HG03342 (cell line): Measurements from ENCODE around the gene BTBD17.
A peak's percentile ranks its signal among the peaks of the same experiment; 100 is the strongest.

ENCODE experiments used
- ATAC-seq: cut with Tn5 transposase; IDR thresholded peaks from one replicate; pipeline ENCODE4 v1.9.1; 2021; ENCODE audit warnings: mild to moderate bottlenecking, moderate library complexity; ENCODE audit not compliant: unreplicated experiment

Gene BTBD17

DNA sequence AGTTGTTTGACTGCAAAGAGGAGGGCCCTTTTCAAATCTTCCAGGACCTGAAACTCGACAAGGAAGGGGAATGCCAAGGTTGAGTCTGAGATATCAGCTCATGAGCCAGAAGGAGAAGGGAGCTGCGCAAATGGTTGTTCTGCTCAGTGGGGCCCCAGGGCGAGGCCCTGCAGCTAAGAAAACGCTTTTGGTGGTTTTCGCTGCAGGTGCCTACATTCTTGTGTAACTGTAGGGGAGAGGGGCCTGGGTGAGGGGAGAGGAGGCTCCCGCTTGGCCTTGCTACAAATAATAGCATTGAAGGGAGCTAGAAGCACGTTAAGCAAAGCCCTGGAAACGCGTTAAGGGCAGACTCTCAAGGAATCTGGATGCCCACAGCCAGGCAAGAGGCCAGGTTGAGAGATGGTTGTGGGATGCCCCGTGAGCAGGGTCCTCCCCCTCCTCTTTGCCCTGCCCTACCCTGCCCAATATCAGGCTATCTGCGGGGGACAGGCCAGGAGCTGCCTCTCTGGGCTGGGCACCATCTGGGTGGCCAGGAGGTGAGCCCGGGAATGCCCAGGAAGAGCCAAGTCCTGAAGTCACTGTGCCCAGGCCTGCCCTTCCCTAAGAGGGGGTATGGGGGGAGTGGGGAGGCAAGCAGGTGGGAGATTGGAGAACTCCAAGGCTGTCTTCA is 27.6 kb upstream of the BTBD17 start:
- no peak for ATAC-seq

- no peak for ATAC-seq
Observed at GRCh38 chr17:74387365-74388218, 25.9 kb upstream of the BTBD17 start.

- ATAC-seq, result no peak
Observed at GRCh38 chr17:74386386-74386785, 24.7 kb upstream of the BTBD17 start.

GRCh38 chr17:74385201-74385600 is 23.5 kb upstream of the BTBD17 start:
- ATAC-seq, result no peak

DNA sequence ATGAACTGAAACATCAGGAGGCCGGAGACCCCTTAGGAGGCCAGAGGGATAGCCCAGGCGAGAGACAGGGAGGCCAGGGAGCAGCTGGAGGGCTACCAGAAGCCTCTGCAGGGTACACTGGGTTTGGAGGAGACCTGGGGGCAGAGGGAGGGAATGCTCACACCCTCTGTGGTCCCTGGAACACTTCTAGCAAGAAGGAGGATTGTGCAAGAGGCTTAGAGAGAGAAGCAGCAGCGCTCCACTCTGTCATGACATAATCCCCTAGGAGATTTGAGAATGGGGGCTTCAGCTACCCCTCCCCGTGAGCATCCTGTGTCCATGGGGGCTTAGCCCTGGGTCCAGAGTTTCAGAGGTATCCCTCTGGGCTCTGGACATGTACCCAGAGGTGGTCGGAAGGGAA is 21.5 kb upstream of the BTBD17 start:
- no peak for ATAC-seq

DNA sequence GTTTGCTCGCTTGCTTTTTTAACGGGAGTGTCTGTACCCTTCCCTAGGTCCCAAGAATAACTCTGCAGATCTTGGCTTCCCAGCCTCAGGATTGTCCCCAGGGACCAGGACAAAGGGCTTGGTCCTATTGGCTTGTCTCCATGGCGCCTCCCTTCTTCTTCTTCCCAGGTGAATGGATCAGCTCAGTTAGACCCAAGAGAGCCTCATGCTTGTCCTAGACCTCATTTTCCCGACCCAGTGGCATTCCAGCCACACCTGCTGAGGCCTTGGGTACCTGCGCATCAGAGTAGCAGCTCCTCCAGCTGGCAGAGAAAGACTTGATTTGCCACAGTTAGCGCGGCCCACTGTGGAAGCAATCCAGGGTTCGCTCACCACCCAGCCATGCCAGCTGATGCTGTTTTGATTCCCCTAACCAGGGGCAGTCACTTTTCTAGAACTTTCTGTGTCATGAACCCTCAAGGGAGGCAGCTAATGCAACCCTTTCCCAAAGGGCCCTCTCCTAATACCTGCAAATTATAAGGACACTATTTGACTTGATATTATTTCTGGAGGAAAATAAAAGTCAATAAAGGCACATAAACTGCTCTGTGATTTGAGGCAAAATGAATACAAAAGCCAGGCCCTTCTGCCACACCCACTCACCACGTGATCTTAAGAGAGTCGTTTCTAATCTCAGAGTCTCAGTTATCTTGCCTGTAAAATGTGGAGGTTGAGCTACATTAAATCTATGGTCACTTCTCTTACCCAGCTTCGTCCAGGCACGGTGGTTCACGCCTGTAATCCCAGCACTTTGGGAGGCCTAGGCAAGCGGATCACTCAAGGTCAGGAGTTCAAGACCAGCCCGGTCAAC is 19.5 kb upstream of the BTBD17 start:
- no peak for ATAC-seq

GRCh38 chr17:74380086-74380958 is 18.7 kb upstream of the BTBD17 start:
- no peak for ATAC-seq

- ATAC-seq, result peak; percentile 65
Observed at GRCh38 chr17:74379495-74380085, 17.9 kb upstream of the BTBD17 start.

DNA sequence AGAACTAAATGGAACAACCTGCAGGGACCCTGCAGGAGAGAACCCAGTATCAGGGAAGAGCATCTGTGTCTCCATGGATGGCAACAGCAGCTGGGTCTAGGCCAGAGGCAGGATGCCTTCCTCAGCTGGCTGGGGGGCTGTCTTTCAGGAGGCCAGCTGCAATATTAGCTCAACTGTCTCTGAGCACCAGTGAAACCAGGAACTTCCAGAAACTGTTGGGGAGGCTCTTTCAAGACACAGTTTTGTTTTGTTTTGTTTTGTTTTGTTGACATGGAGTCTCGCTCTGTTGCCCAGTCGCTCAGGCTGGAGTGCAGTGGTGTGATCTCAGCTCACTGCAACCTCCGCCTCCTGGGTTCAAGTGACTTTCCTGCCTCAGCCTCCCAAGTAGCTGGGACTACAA is 13.2 kb upstream of the BTBD17 start:
- ATAC-seq, result no peak

- no peak for ATAC-seq
Observed at GRCh38 chr17:74373838-74374606, 12.4 kb upstream of the BTBD17 start.

- no peak for ATAC-seq
Observed at GRCh38 chr17:74372426-74372825, 10.8 kb upstream of the BTBD17 start.

- no peak for ATAC-seq
Observed at GRCh38 chr17:74371653-74372147, 10.0 kb upstream of the BTBD17 start.

GRCh38 chr17:74369665-74370490 is 8.2 kb upstream of the BTBD17 start:
- no peak for ATAC-seq

DNA sequence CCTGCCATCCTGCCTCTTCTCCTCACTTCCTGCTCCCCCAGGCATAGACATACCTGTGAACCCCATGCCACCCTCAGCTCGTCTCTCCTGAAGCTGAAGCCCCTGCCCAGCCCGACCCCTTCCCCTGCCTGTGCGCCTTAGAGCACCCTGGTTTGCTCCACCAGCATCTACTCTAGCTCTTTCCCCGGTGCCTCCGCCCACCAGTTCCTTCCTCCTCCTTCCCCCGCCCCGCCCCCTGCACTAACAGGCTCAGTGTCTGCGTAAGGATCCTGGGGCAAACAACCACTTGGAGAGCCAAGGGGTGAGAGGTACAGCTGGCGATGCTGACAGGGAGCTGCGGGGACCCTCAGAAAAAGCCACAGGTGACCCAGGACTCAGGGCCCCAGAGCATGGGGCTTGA is 7.6 kb upstream of the BTBD17 start:
- ATAC-seq, result no peak

GRCh38 chr17:74368341-74369081 is 6.8 kb upstream of the BTBD17 start:
- ATAC-seq, result no peak

- no peak for ATAC-seq
Observed at GRCh38 chr17:74367206-74367605, 5.5 kb upstream of the BTBD17 start, which contains the start of gene GPR142. GPR142 (plus strand) TSS chr17:74367506; CDS start chr17:74369541, 2,035 bp downstream.

DNA sequence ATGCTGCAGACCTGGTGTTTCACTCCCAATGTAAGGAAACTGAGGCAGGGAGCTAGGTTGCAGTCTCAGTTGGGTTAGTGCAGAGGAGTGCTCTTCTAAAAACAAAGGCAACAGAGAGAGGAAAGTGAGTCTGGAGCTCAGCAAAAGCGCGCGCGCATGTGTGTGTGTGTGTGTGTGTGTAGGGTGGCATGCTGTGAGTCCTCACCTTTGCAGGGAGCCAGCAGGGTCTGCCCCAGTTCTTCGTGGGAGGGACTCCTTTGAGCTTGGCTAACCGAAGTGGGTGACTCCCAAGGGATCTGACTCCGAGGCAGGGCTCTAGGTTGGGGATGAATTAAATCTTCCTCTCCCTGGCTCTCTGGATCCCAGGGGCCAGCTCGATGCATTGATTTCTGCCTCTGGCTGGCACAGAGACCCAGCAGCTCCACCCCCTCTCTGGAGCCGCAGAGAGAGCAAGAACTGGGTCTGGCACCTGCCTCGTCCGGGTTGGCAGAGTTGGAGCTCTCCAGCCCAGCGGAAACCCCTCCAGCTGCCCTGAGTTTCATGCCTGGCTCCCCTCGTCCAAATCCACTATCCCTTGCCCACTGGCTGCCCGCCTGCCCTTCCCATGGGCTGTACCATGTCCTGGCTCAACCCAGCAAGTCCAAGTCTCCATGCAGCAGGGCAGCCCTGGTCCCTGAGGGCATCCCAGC is 1.3 kb upstream of the BTBD17 start:
- ATAC-seq, result no peak
